ENCODE data around the gene ANKRD9.

ANKRD9 gene

GRCh38 chr14:102462391-102462790, 47.2 kb downstream of the ANKRD9 start:
- ChIA-PET CTCF (interaction anchor here (0.9 kb wide), 1 partner anchor 233 kb away, joined by 3 read pairs; no protein-coding TSS in a partner anchor), POLR2A (ENCODE audit: low non-redundant PET) (no interaction called here)
- no peak for TF ChIP-seq CTCF (conservative IDR thresholded peaks at IDR 0.05; ENCODE audit: low read depth)
- H3K27ac ChIP-seq, result no peak overlapping the region
- DNase-seq (ENCODE audit: low spot score), result no peak

- TF ChIP-seq CTCF (conservative IDR thresholded peaks at IDR 0.05; ENCODE audit: low read depth), result no peak
- no peak for DNase-seq (ENCODE audit: low spot score)
- ChIA-PET CTCF (interaction anchor here (0.9 kb wide), 1 partner anchor 233 kb away, joined by 3 read pairs; no protein-coding TSS in a partner anchor), POLR2A (ENCODE audit: low non-redundant PET) (no interaction called here)
- H3K27ac ChIP-seq, result 0 out of 2 replicates have a peak overlapping the region, but pooled peaks have one; percentile 21
Observed at GRCh38 chr14:102461490-102462338, 47.9 kb downstream of the ANKRD9 start.

- ChIA-PET CTCF (interaction anchor here (0.6 kb wide), 1 partner anchor 278 kb away, joined by 3 read pairs; no protein-coding TSS in a partner anchor), POLR2A (ENCODE audit: low non-redundant PET) (no interaction called here)
- no peak for TF ChIP-seq CTCF (conservative IDR thresholded peaks at IDR 0.05; ENCODE audit: low read depth)
- H3K27ac ChIP-seq, result no peak overlapping the region
- no peak for DNase-seq (ENCODE audit: low spot score)
Observed at GRCh38 chr14:102457509-102457908, 52.1 kb downstream of the ANKRD9 start.

- no peak for DNase-seq (ENCODE audit: low spot score)
- CTCF ChIA-PET, result no interaction called here
- POLR2A ChIA-PET (ENCODE audit: low non-redundant PET), result no interaction called here
- H3K27ac ChIP-seq, result peak overlapping the region; percentile 26
- TF ChIP-seq CTCF (conservative IDR thresholded peaks at IDR 0.05; ENCODE audit: low read depth), result no peak
Observed at GRCh38 chr14:102454711-102455110, 54.9 kb downstream of the ANKRD9 start.

- 0 out of 2 replicates have a peak overlapping the region, but pooled peaks have one; percentile 7 for H3K27ac ChIP-seq
- ChIA-PET POLR2A (ENCODE audit: low non-redundant PET) (no interaction called here), CTCF (interaction anchor here (0.5 kb wide), 1 partner anchor 26 kb away, joined by 3 read pairs; no protein-coding TSS in a partner anchor)
- DNase-seq (ENCODE audit: low spot score), result no peak
- no peak for TF ChIP-seq CTCF (conservative IDR thresholded peaks at IDR 0.05; ENCODE audit: low read depth)
Observed at GRCh38 chr14:102452302-102452701, 57.3 kb downstream of the ANKRD9 start.
